ENCODE data around the gene TNS1.

The TNS1 gene

GRCh38 chr2:217807025-217807424 is 195.8 kb downstream of the TNS1 start:
- no peak for TF ChIP-seq CTCF (conservative IDR thresholded peaks at IDR 0.05; ENCODE audit: low read length)
- TF ChIP-seq EZH2phosphoT487 (IDR thresholded peaks at IDR 0.05; ENCODE audit: borderline replicate concordance): no peak
- Histone ChIP-seq H3K4me1 (ENCODE audit: insufficient read depth, low read length, poor library complexity, severe bottlenecking) (no peaks in the 10 kb centered on the region), H4K20me1 (ENCODE audit: insufficient read depth, low read length, poor library complexity, severe bottlenecking) (no peaks in the 10 kb centered on the region), H2AFZ (ENCODE audit: low read length) (no peak overlapping the region), H3K79me2 (ENCODE audit: insufficient read depth, low read length) (no peaks in the 10 kb centered on the region), H3K9ac (ENCODE audit: low read depth, low read length, poor library complexity, severe bottlenecking) (no peak overlapping the region), H3K36me3 (ENCODE audit: insufficient read depth, low read length) (peaks cover 4% of the 10 kb centered on the region; the same call in 1 of the 2 replicates), H3K9me2 (replicated peaks; ENCODE audit: low read depth, low read length) (no peaks in the 10 kb centered on the region), H3F3A (ENCODE audit: low read depth) (no peaks in the 10 kb centered on the region), H3K4me2 (ENCODE audit: low read depth, low read length, poor library complexity, severe bottlenecking) (no peak overlapping the region), H3K27me3 (ENCODE audit: insufficient read depth, low read length, poor library complexity, severe bottlenecking) (no peaks in the 10 kb centered on the region), H3K9me3 (ENCODE audit: insufficient read depth, low read depth, low read length) (no peaks in the 10 kb centered on the region), H3K4me3 (ENCODE audit: low read length, poor library complexity, severe bottlenecking) (no peak overlapping the region)

GRCh38 chr2:217806482-217806765 is 196.4 kb downstream of the TNS1 start:
- H3K79me2 ChIP-seq (ENCODE audit: insufficient read depth, low read length): no peaks in the 10 kb centered on the region
- H3K4me3 ChIP-seq (ENCODE audit: low read length, poor library complexity, severe bottlenecking): no peak overlapping the region
- H3K9ac ChIP-seq (ENCODE audit: low read depth, low read length, poor library complexity, severe bottlenecking): no peak overlapping the region
- TF ChIP-seq EZH2phosphoT487 (IDR thresholded peaks at IDR 0.05; ENCODE audit: borderline replicate concordance) (no peak), CTCF (conservative IDR thresholded peaks at IDR 0.05; ENCODE audit: low read length) (no peak)
- peaks cover 4% of the 10 kb centered on the region; the same call in 1 of the 2 replicates for H3K36me3 ChIP-seq (ENCODE audit: insufficient read depth, low read length)
- no peaks in the 10 kb centered on the region for H3K4me1 ChIP-seq (ENCODE audit: insufficient read depth, low read length, poor library complexity, severe bottlenecking)
- no peak overlapping the region for H3K4me2 ChIP-seq (ENCODE audit: low read depth, low read length, poor library complexity, severe bottlenecking)
- no peaks in the 10 kb centered on the region for H3F3A ChIP-seq (ENCODE audit: low read depth)
- no peaks in the 10 kb centered on the region for H3K9me3 ChIP-seq (ENCODE audit: insufficient read depth, low read depth, low read length)
- H2AFZ ChIP-seq (ENCODE audit: low read length): no peak overlapping the region
- no peaks in the 10 kb centered on the region for H4K20me1 ChIP-seq (ENCODE audit: insufficient read depth, low read length, poor library complexity, severe bottlenecking)
- H3K9me2 ChIP-seq (replicated peaks; ENCODE audit: low read depth, low read length): no peaks in the 10 kb centered on the region
- H3K27me3 ChIP-seq (ENCODE audit: insufficient read depth, low read length, poor library complexity, severe bottlenecking): no peaks in the 10 kb centered on the region

- Histone ChIP-seq H3K4me1 (ENCODE audit: insufficient read depth, low read length, poor library complexity, severe bottlenecking) (no peaks in the 10 kb centered on the region), H3K9ac (ENCODE audit: low read depth, low read length, poor library complexity, severe bottlenecking) (no peak overlapping the region), H3K9me2 (replicated peaks; ENCODE audit: low read depth, low read length) (no peaks in the 10 kb centered on the region), H3K36me3 (ENCODE audit: insufficient read depth, low read length) (peaks cover 4% of the 10 kb centered on the region; the same call in 1 of the 2 replicates), H3F3A (ENCODE audit: low read depth) (no peaks in the 10 kb centered on the region), H4K20me1 (ENCODE audit: insufficient read depth, low read length, poor library complexity, severe bottlenecking) (no peaks in the 10 kb centered on the region), H3K9me3 (ENCODE audit: insufficient read depth, low read depth, low read length) (no peaks in the 10 kb centered on the region), H3K4me2 (ENCODE audit: low read depth, low read length, poor library complexity, severe bottlenecking) (no peak overlapping the region), H3K79me2 (ENCODE audit: insufficient read depth, low read length) (no peaks in the 10 kb centered on the region), H2AFZ (ENCODE audit: low read length) (no peak overlapping the region), H3K27me3 (ENCODE audit: insufficient read depth, low read length, poor library complexity, severe bottlenecking) (no peaks in the 10 kb centered on the region), H3K4me3 (ENCODE audit: low read length, poor library complexity, severe bottlenecking) (no peak overlapping the region)
- no peak for TF ChIP-seq EZH2phosphoT487 (IDR thresholded peaks at IDR 0.05; ENCODE audit: borderline replicate concordance)
- TF ChIP-seq CTCF (conservative IDR thresholded peaks at IDR 0.05; ENCODE audit: low read length): no peak
Observed at GRCh38 chr2:217805668-217806481, 196.9 kb downstream of the TNS1 start.

Measured in Loucy (cell line).